ENCODE data around the gene TMEM161A. TPM values are rescaled to one million over a fixed set of nuclear protein-coding genes. Genes with fewer than 3 reads are reported as not detected.
"Not testable (repeated sequence)": the region's sequence is repeated elsewhere in the genome, so short reads cannot be mapped to it uniquely, and the experiment has no call there.

TMEM161A gene
- total and polyA plus RNA-seq, 11 donors = 12.3 to 29.7 (median 22.1) TPM

GRCh38 chr19:19154768-19155494, 16.7 kb upstream of the TMEM161A start:
- Histone ChIP-seq H3K9me3 (no peaks in the 10 kb centered on the region), H3K27me3 (no peaks in the 10 kb centered on the region), H3K4me3 (no peak overlapping the region), H3K4me1 (no peaks in the 10 kb centered on the region), H3K36me3 (peaks cover 0 to 10% (median 0%) of the 10 kb centered on the region in 9 donors), H3K27ac (no peak overlapping the region)
- ATAC-seq (no peak), DNase-seq (no peak)
- intact Hi-C loops (cut with DNase I) = no loop called here
- TF ChIP-seq CTCF (IDR thresholded peaks at IDR 0.05) = no peak
- TF ChIP-seq POLR2A (IDR thresholded peaks at IDR 0.05) = no peak
- WGBS, 4 donors = 88 to 96% (median 92%) methylated on average over 5 to 6 of the region's 6 CpGs

- ATAC-seq (peak in 3 of 4 donors; percentile 16 to 33 (median 26)), DNase-seq (peak in 2 of 5 donors; percentile 34 to 50)
- WGBS, 4 donors = 65 to 67% (median 66%) methylated on average over 11 to 13 of the region's 13 CpGs
- H3K9me3 ChIP-seq = no peaks in the 10 kb centered on the region
- H3K27me3 ChIP-seq = no peaks in the 10 kb centered on the region
- H3K36me3 ChIP-seq = peaks cover 0 to 25% (median 6%) of the 10 kb centered on the region in 9 donors
- H3K27ac ChIP-seq = peak overlapping the region in 3 of 12 donors; percentile 34 to 53 (median 37)
- no peaks in the 10 kb centered on the region for H3K4me1 ChIP-seq
- intact Hi-C loops (cut with DNase I) = no loop called here
- H3K4me3 ChIP-seq = no peak overlapping the region
- no peak for TF ChIP-seq CTCF (IDR thresholded peaks at IDR 0.05)
- TF ChIP-seq POLR2A (IDR thresholded peaks at IDR 0.05) = no peak
Measured at GRCh38 chr19:19152668-19153384, 14.5 kb upstream of the TMEM161A start.

GRCh38 chr19:19151418-19151817, 13.1 kb upstream of the TMEM161A start:
- ATAC-seq = no peak
- no peak for DNase-seq
- no peak overlapping the region for H3K4me3 ChIP-seq
- peaks cover 0 to 4% (median 0%) of the 10 kb centered on the region in 12 donors for H3K9me3 ChIP-seq
- H3K27me3 ChIP-seq = no peaks in the 10 kb centered on the region
- H3K4me1 ChIP-seq = no peaks in the 10 kb centered on the region
- WGBS, 4 donors = 78 to 80% (median 79%) methylated on average over 11 of the region's 11 CpGs
- intact Hi-C loops (cut with DNase I) = no loop called here
- H3K27ac ChIP-seq = no peak overlapping the region
- TF ChIP-seq CTCF (IDR thresholded peaks at IDR 0.05) (no peak), POLR2A (IDR thresholded peaks at IDR 0.05) (no peak)
- H3K36me3 ChIP-seq = peaks cover 0 to 30% (median 10%) of the 10 kb centered on the region in 9 donors

GRCh38 chr19:19149435-19149834, 11.2 kb upstream of the TMEM161A start:
- H3K36me3 ChIP-seq = peaks cover 0 to 25% (median 7%) of the 10 kb centered on the region in 9 donors
- TF ChIP-seq POLR2A (IDR thresholded peaks at IDR 0.05) (no peak), CTCF (IDR thresholded peaks at IDR 0.05) (no peak)
- peaks cover 0 to 7% (median 3%) of the 10 kb centered on the region in 12 donors for H3K4me1 ChIP-seq
- 89 to 94% (median 92%) methylated on average over 2 of the region's 2 CpGs for WGBS, 4 donors
- H3K27ac ChIP-seq = no peak overlapping the region
- H3K4me3 ChIP-seq = no peak overlapping the region
- H3K27me3 ChIP-seq = no peaks in the 10 kb centered on the region
- peaks cover 0 to 4% (median 0%) of the 10 kb centered on the region in 12 donors for H3K9me3 ChIP-seq
- no peak for DNase-seq
- intact Hi-C loops (cut with DNase I) = loop anchor here in 6 of 10 donors (5.0 to 10.0 kb wide), 5 partner anchors 193 to 343 kb away; no protein-coding TSS in a partner anchor
- no peak for ATAC-seq

GRCh38 chr19:19148504-19148903, 10.2 kb upstream of the TMEM161A start:
- not testable (repeated sequence) for H3K4me3 ChIP-seq, H3K4me1 ChIP-seq, H3K27ac ChIP-seq, H3K27me3 ChIP-seq, ATAC-seq, H3K9me3 ChIP-seq
- 94 to 98% (median 96%) methylated on average over 8 of the region's 8 CpGs for WGBS, 4 donors
- H3K36me3 ChIP-seq = peaks cover 0 to 25% (median 7%) of the 10 kb centered on the region in 9 donors
- intact Hi-C loops (cut with DNase I) = loop anchor here in 6 of 10 donors (5.0 to 10.0 kb wide), 5 partner anchors 194 to 344 kb away; no protein-coding TSS in a partner anchor
- peak in 1 of 5 donors; percentile 15 for DNase-seq

Data from heart left ventricle (tissue), 16 donors.